ENCODE measurements around the gene NPL.

The NPL gene

GRCh38 chr1:182791281-182792179 lies 2.0 kb downstream of the NPL start:
- no peaks in the 10 kb centered on the region for H3K9me3 Mint-ChIP-seq
- H3K27me3 Mint-ChIP-seq = peaks cover 22% of the 10 kb centered on the region
- peaks cover 31% of the 10 kb centered on the region for H3K4me1 Mint-ChIP-seq (ENCODE audit: low read depth)
- H3K27ac Mint-ChIP-seq = no peak overlapping the region
- H3K4me3 Mint-ChIP-seq = no peak overlapping the region
- peaks cover 5% of the 10 kb centered on the region for H3K36me3 Mint-ChIP-seq (ENCODE audit: low read depth)

- Mint-ChIP-seq H3K4me3 (no peak overlapping the region), H3K4me1 (ENCODE audit: low read depth) (peaks cover 24% of the 10 kb centered on the region), H3K27me3 (peaks cover 7% of the 10 kb centered on the region), H3K9me3 (no peaks in the 10 kb centered on the region), H3K27ac (no peak overlapping the region), H3K36me3 (ENCODE audit: low read depth) (peaks cover 5% of the 10 kb centered on the region)
Measured at GRCh38 chr1:182794091-182794490, 4.5 kb downstream of the NPL start.

- no peak overlapping the region for H3K27ac Mint-ChIP-seq
- H3K36me3 Mint-ChIP-seq (ENCODE audit: low read depth) = peaks cover 5% of the 10 kb centered on the region
- H3K9me3 Mint-ChIP-seq = no peaks in the 10 kb centered on the region
- H3K27me3 Mint-ChIP-seq = peaks cover 7% of the 10 kb centered on the region
- H3K4me1 Mint-ChIP-seq (ENCODE audit: low read depth) = peaks cover 18% of the 10 kb centered on the region
- no peak overlapping the region for H3K4me3 Mint-ChIP-seq
Measured at GRCh38 chr1:182794676-182795201, 5.2 kb downstream of the NPL start.

- H3K4me1 Mint-ChIP-seq (ENCODE audit: low read depth) = peaks cover 10% of the 10 kb centered on the region
- peaks cover 5% of the 10 kb centered on the region for H3K36me3 Mint-ChIP-seq (ENCODE audit: low read depth)
- no peak overlapping the region for H3K4me3 Mint-ChIP-seq
- no peak overlapping the region for H3K27ac Mint-ChIP-seq
- H3K9me3 Mint-ChIP-seq = no peaks in the 10 kb centered on the region
- peaks cover 7% of the 10 kb centered on the region for H3K27me3 Mint-ChIP-seq
Measured at GRCh38 chr1:182795563-182796228, 6.1 kb downstream of the NPL start.

- H3K27ac Mint-ChIP-seq = no peak overlapping the region
- H3K36me3 Mint-ChIP-seq (ENCODE audit: low read depth) = peaks cover 18% of the 10 kb centered on the region
- no peaks in the 10 kb centered on the region for H3K27me3 Mint-ChIP-seq
- H3K4me1 Mint-ChIP-seq (ENCODE audit: low read depth) = no peaks in the 10 kb centered on the region
- H3K9me3 Mint-ChIP-seq = no peaks in the 10 kb centered on the region
- no peak overlapping the region for H3K4me3 Mint-ChIP-seq
Measured at GRCh38 chr1:182802006-182802803, 12.6 kb downstream of the NPL start.

- peaks cover 24% of the 10 kb centered on the region for H3K36me3 Mint-ChIP-seq (ENCODE audit: low read depth)
- H3K4me3 Mint-ChIP-seq = no peak overlapping the region
- no peaks in the 10 kb centered on the region for H3K27me3 Mint-ChIP-seq
- no peak overlapping the region for H3K27ac Mint-ChIP-seq
- H3K9me3 Mint-ChIP-seq = no peaks in the 10 kb centered on the region
- H3K4me1 Mint-ChIP-seq (ENCODE audit: low read depth) = no peaks in the 10 kb centered on the region
Measured at GRCh38 chr1:182803846-182804245, 14.3 kb downstream of the NPL start.

GRCh38 chr1:182806015-182806678 lies 16.6 kb downstream of the NPL start:
- H3K27ac Mint-ChIP-seq = no peak overlapping the region
- H3K9me3 Mint-ChIP-seq = no peaks in the 10 kb centered on the region
- no peaks in the 10 kb centered on the region for H3K27me3 Mint-ChIP-seq
- H3K4me1 Mint-ChIP-seq (ENCODE audit: low read depth) = no peaks in the 10 kb centered on the region
- no peak overlapping the region for H3K4me3 Mint-ChIP-seq
- H3K36me3 Mint-ChIP-seq (ENCODE audit: low read depth) = peaks cover 24% of the 10 kb centered on the region

- no peak overlapping the region for H3K27ac Mint-ChIP-seq
- no peaks in the 10 kb centered on the region for H3K27me3 Mint-ChIP-seq
- H3K36me3 Mint-ChIP-seq (ENCODE audit: low read depth) = peaks cover 24% of the 10 kb centered on the region
- H3K4me3 Mint-ChIP-seq = no peak overlapping the region
- H3K4me1 Mint-ChIP-seq (ENCODE audit: low read depth) = no peaks in the 10 kb centered on the region
- no peaks in the 10 kb centered on the region for H3K9me3 Mint-ChIP-seq
Measured at GRCh38 chr1:182807907-182808306, 18.3 kb downstream of the NPL start.

- Mint-ChIP-seq H3K27me3 (no peaks in the 10 kb centered on the region), H3K4me3 (no peak overlapping the region), H3K9me3 (no peaks in the 10 kb centered on the region), H3K36me3 (ENCODE audit: low read depth) (peaks cover 26% of the 10 kb centered on the region), H3K4me1 (ENCODE audit: low read depth) (no peaks in the 10 kb centered on the region), H3K27ac (no peak overlapping the region)
Measured at GRCh38 chr1:182809414-182809957, 19.9 kb downstream of the NPL start.

- Mint-ChIP-seq H3K27me3 (no peaks in the 10 kb centered on the region), H3K4me1 (ENCODE audit: low read depth) (no peaks in the 10 kb centered on the region), H3K9me3 (no peaks in the 10 kb centered on the region), H3K4me3 (no peak overlapping the region), H3K36me3 (ENCODE audit: low read depth) (peaks cover 23% of the 10 kb centered on the region), H3K27ac (no peak overlapping the region)
Measured at GRCh38 chr1:182811975-182812722, 22.6 kb downstream of the NPL start.

- no peak overlapping the region for H3K4me3 Mint-ChIP-seq
Measured at GRCh38 chr1:182816863-182817262, 27.3 kb downstream of the NPL start.

GRCh38 chr1:182817802-182818201 lies 28.2 kb downstream of the NPL start:
- no peaks in the 10 kb centered on the region for H3K9me3 Mint-ChIP-seq
- H3K27ac Mint-ChIP-seq = no peak overlapping the region
- peaks cover 8% of the 10 kb centered on the region for H3K4me1 Mint-ChIP-seq (ENCODE audit: low read depth)

More at GRCh38 chr1:182816863-182817262, 27.3 kb downstream of the NPL start:
- Mint-ChIP-seq H3K36me3 (ENCODE audit: low read depth) (peaks cover 43% of the 10 kb centered on the region), H3K27me3 (no peaks in the 10 kb centered on the region), H3K27ac (no peak overlapping the region), H3K4me1 (ENCODE audit: low read depth) (peaks cover 8% of the 10 kb centered on the region), H3K9me3 (no peaks in the 10 kb centered on the region)

GRCh38 chr1:182823220-182823619 lies 33.6 kb downstream of the NPL start:
- Mint-ChIP-seq H3K4me1 (ENCODE audit: low read depth) (peaks cover 7% of the 10 kb centered on the region), H3K4me3 (no peak overlapping the region), H3K27ac (no peak overlapping the region), H3K27me3 (no peaks in the 10 kb centered on the region), H3K9me3 (no peaks in the 10 kb centered on the region), H3K36me3 (ENCODE audit: low read depth) (peaks cover 29% of the 10 kb centered on the region)

More at GRCh38 chr1:182817802-182818201, 28.2 kb downstream of the NPL start:
- H3K27me3 Mint-ChIP-seq = no peaks in the 10 kb centered on the region
- H3K4me3 Mint-ChIP-seq = no peak overlapping the region
- peaks cover 43% of the 10 kb centered on the region for H3K36me3 Mint-ChIP-seq (ENCODE audit: low read depth)
